Measurements from ENCODE around the gene HSD3B7.
"Not testable (repeated sequence)": the region's sequence is repeated elsewhere in the genome, so short reads cannot be mapped to it uniquely, and the experiment has no call there.

Gene HSD3B7

GRCh38 chr16:31002250-31002700 lies 17.3 kb downstream of the HSD3B7 start:
- ATAC-seq: no peak

DNA sequence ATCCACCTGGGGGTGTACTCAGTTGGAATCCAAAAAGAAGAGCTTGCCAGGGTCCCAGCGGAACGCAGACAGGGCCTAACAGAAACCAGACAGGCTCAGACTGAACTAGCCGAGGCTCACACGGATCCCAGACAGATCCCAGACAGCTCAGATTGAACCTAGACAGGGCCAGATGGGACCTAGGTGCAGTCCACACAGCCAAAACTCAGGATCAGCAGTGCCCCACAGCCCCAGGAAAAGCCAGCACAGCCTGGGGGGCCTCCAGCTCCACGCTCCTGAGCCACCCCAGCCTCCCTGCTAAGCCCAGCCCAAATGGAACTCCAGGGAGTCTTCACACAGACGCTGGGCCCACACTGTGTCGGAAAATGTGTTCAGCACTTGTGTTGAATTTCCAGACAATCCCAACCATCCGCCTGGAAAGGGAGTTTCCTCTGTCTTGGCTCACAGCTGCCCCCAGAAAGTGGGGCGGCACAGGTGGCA lies 17.9 kb downstream of the HSD3B7 start:
- ATAC-seq: no peak

- no peak for ATAC-seq
These were observed 18.7 kb downstream of the HSD3B7 start for GRCh38 chr16:31003744-31004143.

DNA sequence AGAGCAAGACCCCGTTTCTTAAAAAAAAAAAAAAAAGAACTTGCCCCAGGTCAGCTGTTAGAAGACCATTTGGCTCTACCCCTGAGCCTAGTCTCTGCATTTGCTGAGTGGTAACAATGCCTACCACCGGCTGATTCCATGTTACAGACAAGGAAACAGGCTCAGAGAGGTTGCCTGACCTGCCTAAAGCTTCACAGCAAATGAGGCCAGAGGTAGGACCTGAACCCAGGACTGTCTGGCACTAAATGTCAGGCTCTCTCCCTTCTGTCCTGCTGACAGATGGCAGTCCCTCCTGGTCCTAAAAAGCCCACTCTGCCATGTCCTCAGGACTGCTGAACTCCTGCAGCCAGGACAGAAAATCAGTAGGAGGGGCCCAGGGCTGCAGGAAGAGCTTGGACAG lies 19.7 kb downstream of the HSD3B7 start:
- ATAC-seq: no peak

DNA sequence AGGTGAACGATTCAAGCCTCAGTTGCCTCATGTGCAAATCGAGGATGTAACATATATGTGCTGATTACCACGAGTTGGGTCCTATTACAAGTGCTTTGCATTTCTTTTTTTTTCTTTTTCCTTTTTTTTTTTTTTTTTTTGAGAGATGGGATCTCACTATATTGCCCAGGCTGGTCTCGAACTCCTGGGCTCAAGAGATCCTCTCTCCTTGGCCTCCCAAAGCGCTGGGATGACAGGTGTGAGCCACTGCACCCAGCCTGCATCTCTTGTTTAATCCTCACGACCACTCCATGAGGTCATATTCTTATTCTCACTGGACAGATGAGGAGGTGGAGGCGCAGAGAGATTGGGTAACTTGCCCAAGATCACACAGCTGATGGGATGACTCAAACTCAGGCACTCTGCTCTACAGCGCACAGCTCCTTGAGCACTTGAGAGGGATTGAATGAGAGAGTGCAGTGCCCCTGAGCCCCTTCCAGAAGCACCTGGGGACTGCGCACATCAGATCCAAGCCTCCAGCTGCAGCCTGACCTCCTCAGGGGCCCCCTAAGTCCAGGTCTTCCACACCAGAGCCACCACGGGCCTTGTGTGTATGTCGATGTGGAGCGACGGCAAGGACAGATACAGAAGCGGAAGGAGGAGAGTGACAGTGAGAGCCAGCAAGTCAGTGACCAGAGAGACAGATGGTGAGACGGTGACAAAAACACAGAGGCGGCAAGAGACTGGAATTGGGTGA lies 20.5 kb downstream of the HSD3B7 start:
- ATAC-seq: no peak

GRCh38 chr16:31006086-31006385 lies 21.0 kb downstream of the HSD3B7 start:
- ATAC-seq: no peak

GRCh38 chr16:31006589-31006988 lies 21.6 kb downstream of the HSD3B7 start:
- ATAC-seq: no peak

- ATAC-seq: no peak
These were observed 22.7 kb downstream of the HSD3B7 start for GRCh38 chr16:31007684-31008083.

- no peak for ATAC-seq
These were observed 23.1 kb downstream of the HSD3B7 start for GRCh38 chr16:31008149-31008548.

DNA sequence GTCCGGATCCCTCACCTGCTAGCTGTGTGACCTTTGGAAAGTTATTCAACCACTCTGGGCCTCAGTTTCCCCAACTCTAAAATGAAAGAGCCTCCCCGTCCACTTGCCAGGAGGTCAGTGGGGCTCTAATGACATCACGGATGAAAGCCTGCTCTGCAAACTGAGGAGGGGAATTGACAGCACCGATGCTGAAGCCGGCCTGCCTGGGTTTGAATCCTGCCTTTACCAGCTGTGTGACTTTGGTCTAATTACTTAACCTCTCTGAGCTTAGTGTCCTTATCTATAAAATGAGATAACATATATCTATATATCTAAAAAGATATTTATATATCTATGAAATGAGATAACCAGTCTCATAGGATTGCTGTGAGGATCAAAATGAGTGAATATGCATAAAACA lies 23.5 kb downstream of the HSD3B7 start:
- ATAC-seq: no peak

DNA sequence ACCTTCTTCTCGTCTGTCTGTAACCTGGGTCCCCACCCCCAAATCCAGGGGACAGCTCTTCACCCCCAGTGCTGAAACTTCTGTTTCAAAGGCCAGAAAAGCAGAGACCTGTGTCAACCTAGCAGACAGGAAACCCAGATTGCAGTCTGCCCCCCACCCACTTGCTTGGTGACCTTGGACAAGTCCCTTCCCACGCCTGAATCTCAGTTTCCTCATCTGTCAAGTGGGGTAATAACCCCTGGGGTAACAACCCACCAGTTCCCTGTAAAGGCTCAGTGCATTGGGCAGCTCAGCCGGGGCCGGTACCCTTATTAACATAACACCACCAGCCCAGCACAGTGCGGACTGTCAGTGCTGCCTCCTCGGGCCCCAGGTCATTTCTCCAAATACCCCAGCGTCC lies 24.1 kb downstream of the HSD3B7 start:
- ATAC-seq: no peak

GRCh38 chr16:31009894-31010584 lies 25.0 kb downstream of the HSD3B7 start:
- ATAC-seq: no peak

- peak; percentile 30 to 32 for ATAC-seq
These were observed 25.7 kb downstream of the HSD3B7 start, which contains the start of gene STX1B for GRCh38 chr16:31010585-31011325. STX1B (minus strand) TSS chr16:31010638; CDS start chr16:31010396, 242 bp downstream.

DNA sequence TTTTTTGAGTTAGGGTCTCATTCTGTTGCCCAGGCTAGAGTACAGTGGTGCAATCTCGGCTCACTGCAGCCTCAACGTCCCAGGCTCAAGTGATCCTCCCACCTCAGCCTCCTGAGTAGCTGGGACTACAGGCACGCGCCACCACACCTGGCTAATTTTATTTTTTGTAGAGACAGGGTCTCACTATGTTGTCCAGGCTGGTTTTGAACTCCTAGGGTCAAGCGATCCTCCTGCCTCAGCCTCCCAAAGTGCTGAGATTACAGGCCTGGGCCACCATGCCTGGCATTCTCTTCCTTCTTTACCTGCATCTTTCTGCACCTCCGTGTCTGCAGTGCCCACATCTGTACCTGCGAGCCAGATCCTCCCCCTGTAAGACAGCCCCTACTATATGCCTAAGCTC lies 26.8 kb downstream of the HSD3B7 start:
- not testable (repeated sequence) for ATAC-seq

DNA sequence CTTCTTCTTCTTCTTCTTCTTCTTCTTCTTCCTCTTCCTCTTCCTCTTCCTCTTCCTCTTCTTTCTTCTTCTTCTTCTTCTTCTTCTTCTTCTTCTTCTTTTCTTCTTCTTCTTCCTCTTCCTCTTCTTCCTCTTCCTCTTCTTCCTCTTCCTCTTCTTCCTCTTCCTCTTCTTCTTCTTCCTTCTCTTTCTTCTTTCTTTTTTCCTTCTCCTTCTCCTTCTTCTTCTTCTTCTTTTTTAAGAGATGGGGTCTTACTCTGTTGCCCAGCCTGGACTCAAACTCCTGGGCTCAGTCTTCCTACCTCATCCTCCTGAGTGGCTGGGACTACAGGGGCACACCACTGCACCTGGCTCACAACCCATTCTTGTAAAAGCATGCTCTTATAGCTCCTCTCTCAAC lies 28.3 kb downstream of the HSD3B7 start:
- ATAC-seq: not testable (repeated sequence)

DNA sequence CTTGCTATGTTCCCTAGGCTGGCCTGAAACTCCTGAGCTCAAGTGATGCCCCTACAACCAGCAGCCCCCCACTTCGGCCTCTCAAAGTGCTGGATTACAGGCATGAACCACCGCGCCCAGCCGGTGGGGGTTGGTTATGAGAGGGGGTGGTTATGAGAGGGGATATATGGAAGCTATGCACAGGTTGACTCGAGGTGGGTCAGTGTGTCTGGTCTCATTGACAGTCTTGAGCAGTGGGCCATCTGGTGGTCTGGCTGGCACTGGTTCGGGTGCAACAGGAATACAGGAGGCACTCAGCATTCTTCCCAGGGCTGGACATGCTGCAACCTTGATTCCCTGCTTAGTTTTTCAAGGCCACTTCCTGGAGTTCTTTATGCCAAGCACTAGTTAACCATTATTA lies 31.0 kb downstream of the HSD3B7 start:
- ATAC-seq: no peak

DNA sequence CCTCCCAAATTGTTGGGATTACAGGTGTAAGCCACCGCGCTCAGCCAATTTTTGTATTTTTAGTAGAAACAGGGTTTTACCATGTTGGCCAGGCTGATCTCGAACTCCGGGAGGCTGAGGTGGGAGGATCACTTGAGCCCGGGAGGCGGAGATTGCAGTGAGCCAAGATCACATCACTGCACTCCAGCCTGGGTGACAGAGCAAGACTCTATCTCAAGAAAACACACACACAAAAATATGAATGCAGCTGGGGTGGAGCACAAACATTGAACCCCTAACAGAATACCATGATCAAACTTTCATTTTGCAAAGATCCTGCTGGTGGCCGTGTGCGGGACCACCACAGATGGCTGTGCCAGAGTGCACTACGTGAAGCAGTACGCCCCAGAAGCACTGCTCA lies 32.7 kb downstream of the HSD3B7 start:
- ATAC-seq: not testable (repeated sequence)

- ATAC-seq: no peak
These were observed 35.5 kb downstream of the HSD3B7 start for GRCh38 chr16:31020536-31020935.

GRCh38 chr16:31022544-31023251 lies 37.7 kb downstream of the HSD3B7 start:
- no peak for ATAC-seq

DNA sequence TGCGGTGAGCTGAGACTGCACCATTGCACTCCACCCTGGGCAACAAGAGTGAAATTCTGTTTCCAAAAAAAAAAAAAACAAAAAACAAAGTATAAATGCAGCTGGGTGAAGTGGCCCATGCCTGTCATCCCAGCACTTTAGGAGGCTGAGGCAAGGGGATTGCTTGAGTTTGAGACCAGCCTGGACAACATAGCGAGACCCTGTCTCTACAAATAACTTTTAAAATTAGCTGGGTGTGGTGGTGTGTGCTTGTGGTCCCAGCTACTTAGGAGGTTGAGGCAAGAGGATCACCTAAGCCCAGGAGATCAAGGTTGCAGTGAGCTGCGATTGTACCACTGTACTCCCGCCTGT lies 38.2 kb downstream of the HSD3B7 start:
- no peak for ATAC-seq

GRCh38 chr16:31023627-31024226 lies 38.7 kb downstream of the HSD3B7 start:
- ATAC-seq: no peak

GRCh38 chr16:31025339-31025738 lies 40.3 kb downstream of the HSD3B7 start:
- ATAC-seq: no peak

DNA sequence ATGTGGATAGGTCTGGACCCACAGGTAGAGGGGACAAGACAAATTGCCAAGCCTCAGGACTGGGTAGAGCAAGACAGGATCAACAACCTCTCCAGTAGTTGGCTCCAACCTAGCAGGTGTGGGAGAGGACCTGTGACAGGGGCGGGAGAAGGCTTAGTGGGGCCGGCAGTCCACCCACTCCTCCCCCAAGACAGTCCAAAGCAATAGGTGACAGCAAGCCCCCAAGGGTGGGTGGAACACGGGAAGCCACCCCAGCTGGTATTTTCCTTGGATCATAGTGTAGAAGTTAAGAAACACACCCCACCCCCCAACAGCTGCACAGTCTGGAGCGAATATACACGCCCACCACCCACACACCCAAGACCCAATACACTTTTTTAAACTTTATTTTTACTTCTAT lies 44.3 kb downstream of the HSD3B7 start:
- ATAC-seq: no peak
